GM18873 (cell line): ENCODE measurements around the gene CCDC93.

Experiments
- ATAC-seq: cut with Tn5 transposase; IDR thresholded peaks from one replicate; pipeline ENCODE4 v1.9.1; 2021; ENCODE audit warnings: mild to moderate bottlenecking, moderate library complexity, moderate number of reproducible peaks; ENCODE audit not compliant: unreplicated experiment, low FRiP score

The CCDC93 gene

GRCh38 chr2:117960231-117960630, 53.6 kb downstream of the CCDC93 start:
- no peak for ATAC-seq

GRCh38 chr2:117958186-117958585, 55.7 kb downstream of the CCDC93 start:
- no peak for ATAC-seq

GRCh38 chr2:117957616-117958015, 56.3 kb downstream of the CCDC93 start:
- no peak for ATAC-seq

DNA sequence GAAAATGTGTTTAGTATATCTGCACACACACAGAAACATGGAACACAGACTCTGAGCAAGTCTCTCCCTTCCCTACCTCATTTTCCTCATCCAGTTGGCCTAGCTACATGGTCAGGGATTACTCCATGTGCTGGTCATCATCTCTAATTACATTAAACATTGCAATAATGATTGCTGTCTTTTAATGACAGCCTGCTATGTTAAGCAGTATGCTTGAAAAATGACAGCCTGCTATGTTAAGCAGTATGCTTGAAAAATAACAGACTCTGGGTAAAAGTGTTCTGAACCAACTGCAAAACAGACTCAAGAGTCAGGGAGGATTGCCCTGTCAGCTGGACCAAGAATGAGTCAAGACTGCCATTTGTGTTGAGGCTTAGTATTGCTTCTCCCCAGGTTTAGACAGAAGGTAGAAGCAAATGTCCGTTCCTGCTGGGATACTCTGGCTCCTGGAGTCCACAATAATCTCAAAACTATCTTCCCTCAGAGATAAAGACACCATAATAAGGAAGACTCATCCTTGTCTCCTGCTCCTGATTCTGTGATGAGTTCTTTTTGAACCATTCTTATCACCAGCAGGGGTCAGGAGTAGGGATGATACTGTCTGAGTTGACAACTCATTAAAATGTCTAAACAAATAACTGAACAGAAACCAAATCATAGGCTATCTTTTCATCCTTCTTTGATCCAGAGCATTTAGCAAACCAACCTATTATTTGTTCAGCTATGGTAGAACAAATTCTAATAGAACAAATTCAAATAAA, 57.7 kb downstream of the CCDC93 start:
- no peak for ATAC-seq

DNA sequence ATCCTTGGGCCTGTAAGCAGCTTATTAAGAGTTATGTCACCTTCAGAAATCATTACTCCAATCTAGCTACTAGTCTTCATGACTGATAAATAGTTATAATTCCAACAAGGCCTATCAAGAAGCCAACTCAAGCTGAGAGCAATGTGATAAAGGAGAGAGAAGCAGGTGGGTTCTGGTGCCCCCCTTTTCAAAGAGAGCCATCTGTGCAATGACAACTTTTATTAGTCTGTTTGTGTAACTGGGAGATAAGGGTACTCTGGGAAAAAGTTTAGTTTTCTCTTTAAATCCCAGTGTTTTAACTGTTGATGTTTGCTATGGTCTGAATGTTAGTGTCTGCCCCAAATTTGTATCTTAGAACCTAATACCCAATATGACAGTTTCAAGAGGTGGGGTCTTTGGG, 60.6 kb downstream of the CCDC93 start:
- no peak for ATAC-seq

DNA sequence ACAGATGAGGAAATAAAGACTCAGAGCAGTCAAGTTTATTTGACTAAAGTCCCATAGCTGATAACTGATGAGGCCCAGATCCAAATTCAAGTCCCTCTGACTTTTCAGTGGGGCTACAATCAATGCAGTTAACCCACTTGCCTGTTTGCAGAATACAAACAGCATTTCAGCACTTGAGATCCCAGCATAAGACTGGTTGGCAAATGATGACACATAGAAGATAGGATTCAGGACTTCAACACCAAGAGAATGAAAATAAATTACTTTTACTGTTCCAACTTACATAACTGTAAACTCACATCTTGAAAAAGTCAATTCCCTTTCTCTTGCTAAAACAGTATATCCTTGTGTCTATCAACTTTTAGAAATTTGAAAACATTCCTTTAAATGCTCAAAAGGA, 61.2 kb downstream of the CCDC93 start:
- no peak for ATAC-seq

GRCh38 chr2:117952228-117952627, 61.6 kb downstream of the CCDC93 start:
- ATAC-seq: no peak

DNA sequence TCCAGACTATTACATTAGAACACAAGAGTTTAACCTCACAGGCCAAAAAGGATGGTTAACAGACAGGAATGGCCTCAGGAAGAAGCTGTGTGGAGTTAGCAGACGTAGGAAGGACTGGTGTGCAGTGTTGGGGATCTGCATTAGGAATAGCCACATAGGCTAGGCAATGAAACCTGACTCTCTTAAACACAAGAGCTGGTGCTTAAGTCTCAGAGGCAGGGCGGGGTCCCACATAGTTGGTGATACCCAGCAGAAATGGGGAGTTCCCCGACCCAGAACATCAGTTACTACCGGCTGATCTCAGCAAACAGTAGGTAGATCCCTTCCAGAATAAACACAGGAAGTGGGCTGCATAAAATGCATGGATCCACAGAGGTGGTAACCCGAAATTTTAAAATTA, 64.1 kb downstream of the CCDC93 start:
- ATAC-seq: no peak

- ATAC-seq: no peak
Measured at GRCh38 chr2:117948615-117949014, 65.3 kb downstream of the CCDC93 start.

GRCh38 chr2:117945296-117945695, 68.6 kb downstream of the CCDC93 start:
- no peak for ATAC-seq

DNA sequence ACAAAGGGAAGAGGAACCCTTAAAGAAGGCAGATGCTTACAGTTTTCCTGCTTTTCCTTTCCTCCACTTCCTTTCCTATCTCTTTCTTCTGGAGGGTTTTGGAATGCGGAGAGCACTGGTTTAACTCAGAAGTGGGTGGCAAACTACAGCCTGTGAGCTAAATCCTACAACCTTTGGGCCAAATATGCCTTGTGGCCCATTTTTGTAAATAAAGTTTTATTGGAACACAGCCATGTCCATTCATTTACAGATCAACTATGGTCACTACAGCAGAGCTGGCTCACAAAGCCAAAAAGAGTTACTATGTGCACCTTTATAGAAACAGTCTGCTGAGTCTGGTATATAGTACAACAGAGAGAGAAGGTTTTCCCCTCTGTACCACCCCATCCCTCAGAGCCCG, 69.1 kb downstream of the CCDC93 start:
- no peak for ATAC-seq

GRCh38 chr2:117943013-117943672, 70.7 kb downstream of the CCDC93 start:
- ATAC-seq: no peak

GRCh38 chr2:117942551-117942950, 71.3 kb downstream of the CCDC93 start:
- no peak for ATAC-seq

- no peak for ATAC-seq
Measured at GRCh38 chr2:117941693-117942092, 72.2 kb downstream of the CCDC93 start.

- no peak for ATAC-seq
Measured at GRCh38 chr2:117940436-117940835, 73.4 kb downstream of the CCDC93 start.

- ATAC-seq: no peak
Measured at GRCh38 chr2:117938611-117939010, 75.3 kb downstream of the CCDC93 start.

DNA sequence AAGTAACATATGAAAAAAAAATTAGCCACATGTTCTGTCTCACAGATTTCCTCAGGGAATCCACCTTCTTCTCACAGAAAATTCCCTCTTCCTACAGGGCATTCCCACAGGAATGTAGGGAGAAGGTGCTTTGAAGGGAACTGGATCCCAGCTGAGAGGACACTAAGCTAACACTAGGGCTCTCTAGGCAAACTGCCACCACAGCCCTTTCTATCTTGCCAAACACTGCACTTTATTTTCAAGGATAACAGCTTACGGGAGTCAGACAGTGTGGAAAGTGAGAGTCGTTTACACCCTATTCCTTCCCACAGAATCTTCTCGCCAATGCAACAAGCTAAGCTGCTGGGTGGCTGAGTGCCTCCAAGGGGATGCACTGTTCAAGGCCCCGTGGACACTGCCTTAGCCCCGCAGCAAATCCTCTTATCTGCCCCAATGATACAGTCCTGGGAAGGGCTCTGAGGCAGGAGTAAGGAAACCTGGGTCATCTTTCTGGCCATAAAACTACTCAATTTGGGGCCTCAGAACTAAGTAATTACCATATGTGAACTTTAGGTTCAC, 76.9 kb downstream of the CCDC93 start:
- no peak for ATAC-seq

- no peak for ATAC-seq
Measured at GRCh38 chr2:117935954-117936353, 77.9 kb downstream of the CCDC93 start.

DNA sequence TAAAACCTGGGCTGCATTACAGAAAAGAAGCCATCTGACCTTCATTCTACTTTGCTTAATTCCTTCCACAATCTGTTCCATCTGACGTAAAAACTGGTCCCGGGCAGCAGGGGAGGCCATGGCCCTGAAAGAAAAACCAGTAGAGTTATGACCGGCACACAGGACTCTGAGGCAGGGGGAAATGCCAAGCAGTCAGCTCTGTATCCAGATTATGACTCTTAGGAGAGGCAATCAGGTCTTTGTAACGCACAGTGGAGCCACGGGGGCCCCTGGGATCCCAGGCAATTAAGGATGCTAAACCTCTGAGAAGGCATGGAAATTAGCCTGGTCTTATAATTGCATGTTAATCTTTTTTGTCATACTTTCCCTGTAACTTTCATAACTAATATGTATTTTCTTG, 78.4 kb downstream of the CCDC93 start:
- ATAC-seq: no peak

GRCh38 chr2:117933884-117934354, 80.0 kb downstream of the CCDC93 start:
- ATAC-seq: no peak

- ATAC-seq: no peak
Measured at GRCh38 chr2:117931978-117932377, 81.9 kb downstream of the CCDC93 start.

DNA sequence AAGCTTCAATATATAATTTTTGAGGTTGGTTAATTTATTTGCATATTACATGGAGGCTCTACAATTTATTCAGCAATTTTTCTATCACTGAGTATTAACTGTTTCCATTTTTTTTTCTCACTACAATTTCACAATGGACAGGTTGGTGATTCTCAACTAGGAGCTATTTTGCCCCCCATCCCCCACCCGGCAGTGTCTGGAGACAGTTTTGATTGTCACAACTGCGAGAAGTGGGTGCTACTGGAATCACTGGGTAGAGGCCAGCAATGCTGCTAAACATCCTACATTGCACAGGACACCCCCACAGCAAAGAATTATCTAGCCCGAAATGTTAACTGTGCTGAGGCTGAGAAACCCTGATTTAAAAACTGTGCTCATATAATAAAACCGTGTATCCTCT, 82.6 kb downstream of the CCDC93 start:
- no peak for ATAC-seq
